GM23338 (cell line): ENCODE results near the gene THAP5. TPM values are rescaled to one million over a fixed set of nuclear protein-coding genes. Genes with fewer than 3 reads are reported as not detected.
A peak's percentile ranks its signal among the peaks of the same experiment; 100 is the strongest.

Experiments
- ATAC-seq: fragments of 200-7000 bp; cut with Tn5 transposase; 3 replicates; pipeline ENCODE4 v1.9.1; 2020
- DNase-seq: peaks from one replicate; pipeline ENCODE4 v3.0.0-alpha.2; 2015; ENCODE audit warnings: low spot score
- H2AFZ ChIP-seq: fragments of 200-600 bp; sonication (generic); 2 replicates; pipeline ENCODE4 v1.8.0; 2016; ENCODE audit warnings: antibody characterized with exemption, mild to moderate bottlenecking, moderate library complexity
- H3F3A ChIP-seq: fragments of 200-600 bp; sonication (generic); replicated peaks from 2 replicates; pipeline ENCODE4 v1.8.0; 2017; ENCODE audit warnings: antibody characterized with exemption, mixed run types, low read depth
- H3K27ac ChIP-seq: fragments of 200-600 bp; sonication (generic); 2 replicates; pipeline ENCODE4 v1.6.1; 2016; ENCODE audit warnings: low read depth
- H3K27me3 ChIP-seq: fragments of 200-600 bp; sonication (generic); 2 replicates; pipeline ENCODE4 v1.8.0; 2016; ENCODE audit warnings: mild to moderate bottlenecking, mixed run types, moderate library complexity; ENCODE audit not compliant: insufficient read depth
- H3K36me3 ChIP-seq: fragments of 200-600 bp; sonication (generic); 2 replicates; pipeline ENCODE4 v1.8.0; 2016; ENCODE audit warnings: mild to moderate bottlenecking; ENCODE audit not compliant: insufficient read depth
- H3K4me1 ChIP-seq: fragments of 200-600 bp; sonication (generic); 2 replicates; pipeline ENCODE4 v1.8.0; 2016; ENCODE audit warnings: mild to moderate bottlenecking, moderate library complexity; ENCODE audit not compliant: insufficient read depth
- H3K4me2 ChIP-seq: fragments of 200-600 bp; sonication (generic); 2 replicates; pipeline ENCODE4 v1.7.1; 2017; ENCODE audit warnings: mixed run types
- H3K4me3 ChIP-seq: fragments of 200-600 bp; sonication (generic); 2 replicates; pipeline ENCODE4 v1.6.1; 2016; ENCODE audit warnings: mixed run types
- H3K79me2 ChIP-seq: fragments of 200-600 bp; sonication (generic); replicated peaks from 2 replicates; pipeline ENCODE4 v1.8.0; 2017; ENCODE audit warnings: mild to moderate bottlenecking; ENCODE audit not compliant: insufficient read depth
- H3K9me2 ChIP-seq: fragments of 200-600 bp; sonication (generic); 2 replicates; pipeline ENCODE4 v1.8.0; 2017; ENCODE audit not compliant: insufficient read depth
- H4K20me1 ChIP-seq: fragments of 200-600 bp; sonication (generic); replicated peaks from 2 replicates; pipeline ENCODE4 v1.8.0; 2017; ENCODE audit warnings: mild to moderate bottlenecking; ENCODE audit not compliant: insufficient read depth
- H3K27ac Mint-ChIP-seq: 2 replicates; pipeline ENCODE4 v1.8.0; 2020; ENCODE audit warnings: inconsistent platforms, mild to moderate bottlenecking, moderate library complexity, mixed read lengths
- H3K27me3 Mint-ChIP-seq: 3 replicates; pipeline ENCODE4 v1.8.0; 2022; ENCODE audit warnings: low read depth, mild to moderate bottlenecking, moderate library complexity, mixed read lengths, inconsistent platforms; ENCODE audit not compliant: insufficient read depth, poor library complexity
- H3K36me3 Mint-ChIP-seq: 3 replicates; pipeline ENCODE4 v1.8.0; 2021; ENCODE audit warnings: low read depth, mild to moderate bottlenecking, inconsistent platforms, moderate library complexity, mixed read lengths
- H3K4me1 Mint-ChIP-seq: 3 replicates; pipeline ENCODE4 v1.8.0; 2020; ENCODE audit warnings: mild to moderate bottlenecking, inconsistent platforms, mixed read lengths
- H3K4me3 Mint-ChIP-seq: 3 replicates; pipeline ENCODE4 v1.8.0; 2021; ENCODE audit warnings: moderate library complexity, mild to moderate bottlenecking, inconsistent platforms, mixed read lengths
- H3K9me3 Mint-ChIP-seq: 3 replicates; pipeline ENCODE4 v1.8.0; 2020; ENCODE audit warnings: moderate library complexity, mild to moderate bottlenecking, inconsistent platforms, mixed read lengths
- CREB1 ChIP-seq: fragments of 250-450 bp; sonication (Bioruptor Pico); IDR thresholded peaks from 2 replicates; pipeline ENCODE4 v1.5.0; 2020; ENCODE audit warnings: low read depth, mild to moderate bottlenecking, moderate library complexity
- CTCF ChIP-seq, 2 experiments: fragments of 200-600 bp in 1 of 2; sonication (generic) in 1 of 2; conservative IDR thresholded peaks; 2 replicates each; pipeline versions ENCODE4 v1.5.1 to v1.6.1; 2016 to 2017; ENCODE audit warnings: antibody characterized with exemption in 2 of 2, low read depth in 2 of 2, mild to moderate bottlenecking in 2 of 2, moderate library complexity in 1 of 2
- ETS1 ChIP-seq: IDR thresholded peaks from 2 replicates; pipeline ENCODE4 v1.6.1; 2016; ENCODE audit warnings: antibody characterized with exemption
- EZH2 ChIP-seq: fragments of 200-600 bp; sonication (generic); IDR thresholded peaks from one replicate; pipeline ENCODE4 v1.8.0; 2017; ENCODE audit warnings: antibody characterized with exemption, mild to moderate bottlenecking, low read depth; ENCODE audit not compliant: unreplicated experiment
- EZH2phosphoT487 ChIP-seq: fragments of 200-600 bp; sonication (generic); IDR thresholded peaks from one replicate; pipeline ENCODE4 v1.8.1; 2018; ENCODE audit warnings: antibody characterized with exemption; ENCODE audit not compliant: unreplicated experiment
- JUNB ChIP-seq: IDR thresholded peaks from one replicate; pipeline ENCODE4 v1.6.1; 2016; ENCODE audit warnings: antibody characterized with exemption; ENCODE audit not compliant: unreplicated experiment
- NANOG ChIP-seq: IDR thresholded peaks from 2 replicates; pipeline ENCODE4 v1.6.1; 2016; ENCODE audit warnings: antibody characterized with exemption, borderline replicate concordance
- REST ChIP-seq: IDR thresholded peaks from one replicate; pipeline ENCODE4 v1.6.1; 2018; ENCODE audit warnings: antibody characterized with exemption; ENCODE audit not compliant: unreplicated experiment
- STAT1 ChIP-seq: IDR thresholded peaks from one replicate; pipeline ENCODE4 v1.6.1; 2016; ENCODE audit warnings: antibody characterized with exemption; ENCODE audit not compliant: unreplicated experiment
- ZNF114 ChIP-seq: fragments of 250-450 bp; sonication (Bioruptor Pico); IDR thresholded peaks from 2 replicates; pipeline ENCODE4 v1.5.0; 2020; ENCODE audit warnings: mild to moderate bottlenecking, moderate library complexity
- ZNF331 ChIP-seq: fragments of 250-450 bp; sonication (Bioruptor Pico); IDR thresholded peaks from 2 replicates; pipeline ENCODE4 v1.5.0; 2020; ENCODE audit warnings: low read depth, mild to moderate bottlenecking, moderate library complexity
- polyA plus RNA-seq: library from polyadenylated mRNA; unstranded; fragments of >200 nt; fragmentation: Nextera tagmentation; extraction: Ambion mirVana; gene quantifications from 2 replicates; pipeline ENCODE4 v1.2.1, GENCODE V29; 2016
- total RNA-seq: library from RNA; depleted of rRNA; stranded (reverse); fragments of >200 nt; shearing (Covaris generic); gene quantifications from 2 replicates; pipeline ENCODE4 v1.2.3, GENCODE V29; 2014

The THAP5 gene
- total and polyA plus RNA-seq, 2 experiments from 2014 or later = 18.2 to 32.3 TPM

- Mint-ChIP-seq H3K36me3 (peaks cover 3% of the 10 kb centered on the region; the same call in 1 of the 3 replicates), H3K4me3 (no peak overlapping the region; the same call in 2 of the 3 replicates), H3K27me3 (peaks cover 4% of the 10 kb centered on the region), H3K4me1 (peaks cover 46% of the 10 kb centered on the region), H3K9me3 (no peaks in the 10 kb centered on the region; the same call in 2 of the 3 replicates), H3K27ac (no peak overlapping the region)
- Histone ChIP-seq H3K4me1 (peaks cover 47% of the 10 kb centered on the region), H2AFZ (no peak overlapping the region), H3K4me2 (peak overlapping the region; percentile 68), H3K79me2 (peaks cover 60% of the 10 kb centered on the region), H3K9me2 (no peaks in the 10 kb centered on the region), H3F3A (peaks cover 8% of the 10 kb centered on the region; the same call in 1 of the 2 replicates), H4K20me1 (no peaks in the 10 kb centered on the region), H3K27me3 (no peaks in the 10 kb centered on the region), H3K36me3 (no peaks in the 10 kb centered on the region), H3K4me3 (peak overlapping the region; percentile 37), H3K27ac (no peak overlapping the region)
- DNase-seq (no peak), ATAC-seq (no peak)
- TF ChIP-seq REST (no peak), ZNF114 (CRISPR knock-in tag) (no peak)
Observed at GRCh38 chr7:108522780-108523179, 46.7 kb downstream of the THAP5 start.

GRCh38 chr7:108517951-108518350 lies 51.6 kb downstream of the THAP5 start:
- Histone ChIP-seq H3K27ac (no peak overlapping the region), H3F3A (no peaks in the 10 kb centered on the region), H4K20me1 (0 out of 2 replicates have a peak, but pooled peaks cover 3% of the 10 kb centered on the region), H3K9me2 (no peaks in the 10 kb centered on the region), H3K27me3 (no peaks in the 10 kb centered on the region), H2AFZ (no peak overlapping the region), H3K36me3 (no peaks in the 10 kb centered on the region; the same call in 1 of the 2 replicates), H3K4me1 (peaks cover 18% of the 10 kb centered on the region), H3K4me2 (no peak overlapping the region), H3K4me3 (no peak overlapping the region), H3K79me2 (peaks cover 54% of the 10 kb centered on the region)
- Mint-ChIP-seq H3K4me3 (no peak overlapping the region), H3K27ac (no peak overlapping the region), H3K4me1 (peaks cover 25% of the 10 kb centered on the region), H3K9me3 (no peaks in the 10 kb centered on the region; the same call in 2 of the 3 replicates), H3K27me3 (peaks cover 5% of the 10 kb centered on the region), H3K36me3 (peaks cover 8% of the 10 kb centered on the region; the same call in 1 of the 3 replicates)
- DNase-seq = no peak
- no peak for ATAC-seq
- TF ChIP-seq EZH2 = no peak
- no peak for TF ChIP-seq ETS1
- TF ChIP-seq JUNB = no peak
- TF ChIP-seq STAT1 = no peak
- TF ChIP-seq ZNF331 (CRISPR knock-in tag) = no peak
- no peak for TF ChIP-seq CTCF (conservative IDR thresholded peaks at IDR 0.05; ENCODE audit: low read depth in 2 of 2)
- TF ChIP-seq ZNF114 (CRISPR knock-in tag) = no peak
- TF ChIP-seq NANOG = no peak
- no peak for TF ChIP-seq EZH2phosphoT487
- no peak for TF ChIP-seq REST
- no peak for TF ChIP-seq CREB1 (CRISPR knock-in tag)
